Psoas muscle (tissue), 8 donors: ENCODE results near the gene ZNF277. TPM values are rescaled to one million over a fixed set of nuclear protein-coding genes. Genes with fewer than 3 reads are reported as not detected.
A peak's percentile ranks its signal among the peaks of the same experiment; 100 is the strongest.

Experiments
- ATAC-seq, 4 donors: fragments of 200-7000 bp; cut with Tn5 transposase; one replicate each; pipeline ENCODE4 v1.9.1; 2020; ENCODE audit warnings: moderate library complexity in 3 of 4, mild to moderate bottlenecking in 2 of 4
- DNase-seq, 2 donors: peaks; one replicate each; pipeline ENCODE4 v3.0.0-alpha.2; 2020
- H3K27ac ChIP-seq: fragments of 200-600 bp; one replicate; pipeline ENCODE4 v1.8.0; 2022
- H3K27me3 ChIP-seq, 3 donors: fragments of 200-600 bp in 1 of 3; one replicate each; pipeline versions ENCODE4 v1.6.1 to v1.8.0; 2013 to 2022; ENCODE audit warnings: low read length in 2 of 3, mild to moderate bottlenecking in 2 of 3, moderate library complexity in 1 of 3; ENCODE audit not compliant: insufficient read depth in 3 of 3
- H3K36me3 ChIP-seq, 2 donors: fragments of 200-600 bp in 1 of 2; one replicate each; pipeline versions ENCODE4 v1.6.1 to v1.8.0; 2013 to 2022; ENCODE audit warnings: low read depth in 1 of 2, mild to moderate bottlenecking in 1 of 2, moderate library complexity in 1 of 2; ENCODE audit not compliant: insufficient read depth in 1 of 2
- H3K4me1 ChIP-seq: fragments of 200-600 bp; one replicate; pipeline ENCODE4 v1.8.0; 2022
- H3K4me3 ChIP-seq: fragments of 200-600 bp; one replicate; pipeline ENCODE4 v1.8.0; 2022; ENCODE audit warnings: mild to moderate bottlenecking
- H3K9me3 ChIP-seq: fragments of 200-600 bp; one replicate; pipeline ENCODE4 v1.8.0; 2022
- CTCF ChIP-seq: fragments of 200-600 bp; IDR thresholded peaks from one replicate; pipeline ENCODE4 v1.8.0; 2022; ENCODE audit warnings: antibody characterized with exemption
- WGBS, 3 donors: extraction: QIAGEN DNeasy Blood & Tissue Kit; methylation state at CpG; one replicate each; pipeline versions ENCODE4 v1.1.6 to v1.1.7; 2013; 5-methylcytosine and 5-hydroxymethylcytosine counted together
- intact Hi-C, 2 donors: fragments of 100-400 bp; cut with DNase I; formaldehyde crosslinking; loops; one replicate each; pipeline versions ENCODE4 v1.11.0 to v1.14.2; 2022
- polyA plus RNA-seq, 3 donors: library from polyadenylated mRNA; stranded (reverse); fragments of 200-250 nt; gene quantifications; one replicate each; pipeline ENCODE4 v1.2.3, GENCODE V29; 2013
- total RNA-seq, 4 donors: library from RNA; stranded (reverse); fragmentation: NEBNext Ultra II Directional in 2 of 4; extraction: Animal tissue kit (Norgen Biotek cat#: 25700) in 2 of 4; gene quantifications; one replicate each; pipeline versions ENCODE4 v1.2.1 to v1.2.4, GENCODE V29; 2021 to 2023
- donor health status: healthy with polysubstance abuse.
- donor health status: DM: no; HTN: no; CAD: no; lungs with moderate emphysema.
- donor health status: Bipolar disorder and iron deficiency.
- donor health status: healthy.
- donor health status: DM: yes; HTN: yes; CAD: no.
- donor health status: DM: no; HTN: no; CAD: no.
- donor health status: DM: no; HTN: no; CAD: no.
- donor health status: DM: yes; HTN: yes; CAD: no.

ZNF277 gene
- total and polyA plus RNA-seq, 7 donors, result 6.9 to 16.7 (median 11.6) TPM

GRCh38 chr7:112226701-112227276 is 20.3 kb downstream of the ZNF277 start:
- H3K4me3 ChIP-seq, result no peak overlapping the region
- ATAC-seq, result no peak
- H3K27ac ChIP-seq, result no peak overlapping the region
- no peaks in the 10 kb centered on the region for H3K9me3 ChIP-seq
- H3K36me3 ChIP-seq, result no peaks in the 10 kb centered on the region
- TF ChIP-seq CTCF, result no peak
- intact Hi-C loops, result no loop called here
- no peaks in the 10 kb centered on the region for H3K4me1 ChIP-seq
- no peak for DNase-seq
- 80 to 88% (median 82%) methylated on average over 4 of the region's 4 CpGs for WGBS, 3 donors
- no peaks in the 10 kb centered on the region for H3K27me3 ChIP-seq

- no peak overlapping the region for H3K27ac ChIP-seq
- H3K4me3 ChIP-seq, result no peak overlapping the region
- intact Hi-C loops, result no loop called here
- TF ChIP-seq CTCF, result no peak
- DNase-seq (no peak), ATAC-seq (no peak)
- WGBS, 3 donors, result 96 to 97% (median 97%) methylated on average over 2 of the region's 2 CpGs
- no peaks in the 10 kb centered on the region for H3K9me3 ChIP-seq
- peaks cover 8% of the 10 kb centered on the region for H3K4me1 ChIP-seq
- H3K27me3 ChIP-seq, result no peaks in the 10 kb centered on the region
- H3K36me3 ChIP-seq, result no peaks in the 10 kb centered on the region
Measured at GRCh38 chr7:112228632-112229031, 22.1 kb downstream of the ZNF277 start.

- intact Hi-C loops, result no loop called here
- 86 to 98% (median 97%) methylated on average over 4 of the region's 4 CpGs for WGBS, 3 donors
- no peak overlapping the region for H3K27ac ChIP-seq
- H3K9me3 ChIP-seq, result no peaks in the 10 kb centered on the region
- no peaks in the 10 kb centered on the region for H3K27me3 ChIP-seq
- H3K4me3 ChIP-seq, result no peak overlapping the region
- H3K36me3 ChIP-seq, result no peaks in the 10 kb centered on the region
- ATAC-seq, result no peak
- H3K4me1 ChIP-seq, result peaks cover 10% of the 10 kb centered on the region
- DNase-seq, result no peak
- TF ChIP-seq CTCF, result no peak
Measured at GRCh38 chr7:112232212-112232978, 25.9 kb downstream of the ZNF277 start.

GRCh38 chr7:112233048-112233697 is 26.7 kb downstream of the ZNF277 start:
- Histone ChIP-seq H3K27me3 (no peaks in the 10 kb centered on the region), H3K36me3 (no peaks in the 10 kb centered on the region), H3K4me1 (peaks cover 10% of the 10 kb centered on the region), H3K9me3 (no peaks in the 10 kb centered on the region), H3K27ac (no peak overlapping the region), H3K4me3 (no peak overlapping the region)
- DNase-seq, result no peak
- WGBS, 3 donors, result 69 to 79% (median 75%) methylated on average over 3 of the region's 3 CpGs
- no peak for TF ChIP-seq CTCF
- ATAC-seq, result peak in 2 of 4 donors; percentile 48 to 79
- intact Hi-C loops, result no loop called here
